C4-2B (cell line): ENCODE measurements around the gene ANKRD39.

ENCODE experiments used
- ZFX ChIP-seq: fragments of 450-650 bp; IDR thresholded peaks from 2 replicates; pipeline ENCODE4 v1.6.1; 2017
- TF ChIP-seq, protein P1 (sequence below): fragments of 450-650 bp; conservative IDR thresholded peaks from 2 replicates; pipeline ENCODE4 v1.5.1; 2017; ENCODE audit warnings: mild to moderate bottlenecking

DNA sequence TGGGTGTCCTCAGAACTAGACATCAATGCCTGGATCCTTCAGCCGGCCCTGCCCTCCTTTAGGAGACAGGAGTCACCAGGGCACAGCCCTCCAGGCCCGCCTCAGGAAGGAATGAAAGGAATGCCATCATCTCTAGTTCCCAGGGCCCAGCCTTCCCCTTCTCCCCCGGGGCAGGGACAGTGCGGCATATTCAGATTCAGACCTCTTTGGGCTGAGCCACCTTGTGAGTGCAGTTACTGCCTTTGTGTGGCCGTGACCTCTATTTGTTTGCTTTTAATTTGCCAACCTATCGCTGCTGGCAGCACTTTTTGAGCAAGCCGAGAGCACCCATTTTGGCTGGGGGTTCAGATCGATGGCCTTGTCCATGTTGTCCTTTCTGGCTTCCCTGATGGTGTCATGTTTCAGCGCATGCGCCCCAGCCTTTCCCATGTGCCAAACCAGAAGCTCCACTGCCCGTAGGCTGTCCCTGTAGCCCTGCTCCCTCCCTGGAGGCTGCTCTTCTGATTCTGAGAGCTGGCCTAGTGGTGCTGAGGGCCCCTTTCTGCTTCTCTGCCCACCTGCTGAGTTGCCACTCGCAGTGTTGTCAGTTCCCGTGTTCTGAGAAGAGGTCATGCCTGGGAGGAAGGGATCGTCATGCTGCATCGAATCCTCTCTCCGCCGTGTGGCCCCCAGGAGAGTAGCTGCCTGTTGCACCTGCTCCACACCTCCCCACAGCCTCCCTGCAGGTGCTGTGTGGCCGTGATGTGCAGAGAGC is 24.9 kb downstream of the ANKRD39 start:
- TF ChIP-seq, protein P1, sequence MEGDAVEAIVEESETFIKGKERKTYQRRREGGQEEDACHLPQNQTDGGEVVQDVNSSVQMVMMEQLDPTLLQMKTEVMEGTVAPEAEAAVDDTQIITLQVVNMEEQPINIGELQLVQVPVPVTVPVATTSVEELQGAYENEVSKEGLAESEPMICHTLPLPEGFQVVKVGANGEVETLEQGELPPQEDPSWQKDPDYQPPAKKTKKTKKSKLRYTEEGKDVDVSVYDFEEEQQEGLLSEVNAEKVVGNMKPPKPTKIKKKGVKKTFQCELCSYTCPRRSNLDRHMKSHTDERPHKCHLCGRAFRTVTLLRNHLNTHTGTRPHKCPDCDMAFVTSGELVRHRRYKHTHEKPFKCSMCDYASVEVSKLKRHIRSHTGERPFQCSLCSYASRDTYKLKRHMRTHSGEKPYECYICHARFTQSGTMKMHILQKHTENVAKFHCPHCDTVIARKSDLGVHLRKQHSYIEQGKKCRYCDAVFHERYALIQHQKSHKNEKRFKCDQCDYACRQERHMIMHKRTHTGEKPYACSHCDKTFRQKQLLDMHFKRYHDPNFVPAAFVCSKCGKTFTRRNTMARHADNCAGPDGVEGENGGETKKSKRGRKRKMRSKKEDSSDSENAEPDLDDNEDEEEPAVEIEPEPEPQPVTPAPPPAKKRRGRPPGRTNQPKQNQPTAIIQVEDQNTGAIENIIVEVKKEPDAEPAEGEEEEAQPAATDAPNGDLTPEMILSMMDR, result no peak
- no peak for TF ChIP-seq ZFX
